Measurements from ENCODE around the gene ATP9A. TPM values are rescaled to one million over a fixed set of nuclear protein-coding genes. Genes with fewer than 3 reads are reported as not detected.

The ATP9A gene
- total RNA-seq, 1 donor from 2014 or later: 23.1 TPM

- no peaks in the 10 kb centered on the region for H3K36me3 ChIP-seq
- H3K27ac ChIP-seq: no peak overlapping the region
- DNase-seq (peak; percentile 67), ATAC-seq (peak; percentile 78 to 83)
- H3K27me3 ChIP-seq (ENCODE audit: low read depth): no peaks in the 10 kb centered on the region
- no peaks in the 10 kb centered on the region for H3K9me3 ChIP-seq
- H3K4me1 ChIP-seq: peaks cover 6% of the 10 kb centered on the region
- intact Hi-C loops (cut with DNase I): no loop called here
- TF ChIP-seq CTCF (IDR thresholded peaks at IDR 0.05): peak; percentile 75
- H3K4me3 ChIP-seq: no peak overlapping the region
These were observed 128.9 kb downstream of the ATP9A start for GRCh38 chr20:51639206-51639832.

- H3K27me3 ChIP-seq (ENCODE audit: low read depth): no peaks in the 10 kb centered on the region
- H3K4me3 ChIP-seq: no peak overlapping the region
- intact Hi-C loops (cut with DNase I): no loop called here
- no peaks in the 10 kb centered on the region for H3K36me3 ChIP-seq
- no peak overlapping the region for H3K27ac ChIP-seq
- DNase-seq: no peak
- H3K9me3 ChIP-seq: no peaks in the 10 kb centered on the region
- H3K4me1 ChIP-seq: peaks cover under 1% of the 10 kb centered on the region
- ATAC-seq: no peak
- TF ChIP-seq CTCF (IDR thresholded peaks at IDR 0.05): no peak
These were observed 130.9 kb downstream of the ATP9A start for GRCh38 chr20:51637241-51637640.

GRCh38 chr20:51636123-51636522, 132.1 kb downstream of the ATP9A start:
- DNase-seq: no peak
- H3K4me3 ChIP-seq: no peak overlapping the region
- peaks cover 10% of the 10 kb centered on the region for H3K4me1 ChIP-seq
- no peaks in the 10 kb centered on the region for H3K27me3 ChIP-seq (ENCODE audit: low read depth)
- H3K27ac ChIP-seq: no peak overlapping the region
- TF ChIP-seq CTCF (IDR thresholded peaks at IDR 0.05): no peak
- intact Hi-C loops (cut with DNase I): no loop called here
- ATAC-seq: no peak
- H3K9me3 ChIP-seq: no peaks in the 10 kb centered on the region
- no peaks in the 10 kb centered on the region for H3K36me3 ChIP-seq

- H3K9me3 ChIP-seq: no peaks in the 10 kb centered on the region
- no peak for TF ChIP-seq CTCF (IDR thresholded peaks at IDR 0.05)
- H3K4me3 ChIP-seq: no peak overlapping the region
- no peaks in the 10 kb centered on the region for H3K27me3 ChIP-seq (ENCODE audit: low read depth)
- no peak overlapping the region for H3K27ac ChIP-seq
- H3K36me3 ChIP-seq: no peaks in the 10 kb centered on the region
- peaks cover 15% of the 10 kb centered on the region for H3K4me1 ChIP-seq
- DNase-seq (no peak), ATAC-seq (no peak)
- intact Hi-C loops (cut with DNase I): no loop called here
These were observed 132.5 kb downstream of the ATP9A start for GRCh38 chr20:51635680-51636079.

GRCh38 chr20:51634877-51635276, 133.3 kb downstream of the ATP9A start:
- H3K27me3 ChIP-seq (ENCODE audit: low read depth): no peaks in the 10 kb centered on the region
- peaks cover 20% of the 10 kb centered on the region for H3K4me1 ChIP-seq
- DNase-seq: no peak
- H3K36me3 ChIP-seq: no peaks in the 10 kb centered on the region
- H3K27ac ChIP-seq: no peak overlapping the region
- no peak for ATAC-seq
- no peaks in the 10 kb centered on the region for H3K9me3 ChIP-seq
- intact Hi-C loops (cut with DNase I): no loop called here
- H3K4me3 ChIP-seq: no peak overlapping the region
- no peak for TF ChIP-seq CTCF (IDR thresholded peaks at IDR 0.05)

Data from lower lobe of right lung (tissue), 2 donors.